Measurements from ENCODE around the gene CTNNBL1.

DNA sequence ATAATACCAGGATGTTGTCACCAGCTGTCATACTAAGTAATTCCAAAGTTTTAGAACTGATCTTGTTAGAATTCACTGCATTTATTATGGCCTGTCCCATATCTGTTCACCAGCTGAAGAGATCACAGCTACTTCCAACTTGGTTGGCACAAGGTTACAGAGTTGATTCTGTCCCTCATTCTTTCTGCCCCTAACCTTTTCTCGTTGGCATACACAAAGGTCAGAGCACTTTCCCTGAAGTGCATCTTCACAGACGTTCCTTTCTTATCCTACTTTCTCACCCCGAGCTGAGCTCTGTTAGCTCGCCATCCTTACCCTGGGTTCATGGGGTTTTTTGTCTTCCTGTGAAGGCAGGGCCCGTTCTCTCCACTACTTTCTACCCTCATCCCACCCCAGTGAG is 143.1 kb downstream of the CTNNBL1 start:
- TF ChIP-seq EZH2 (IDR thresholded peaks at IDR 0.05; ENCODE audit: insufficient read depth, poor library complexity, severe bottlenecking) (no peak), EZH2phosphoT487 (IDR thresholded peaks at IDR 0.05; ENCODE audit: insufficient read depth, low read depth) (no peak)

Measured in GM23248 (cell line).